ENCODE measurements around the gene TIFAB. TPM values are rescaled to one million over a fixed set of nuclear protein-coding genes. Genes with fewer than 3 reads are reported as not detected.

Gene TIFAB
- total RNA-seq, 2 donors from 2014 or later, result not detected

DNA sequence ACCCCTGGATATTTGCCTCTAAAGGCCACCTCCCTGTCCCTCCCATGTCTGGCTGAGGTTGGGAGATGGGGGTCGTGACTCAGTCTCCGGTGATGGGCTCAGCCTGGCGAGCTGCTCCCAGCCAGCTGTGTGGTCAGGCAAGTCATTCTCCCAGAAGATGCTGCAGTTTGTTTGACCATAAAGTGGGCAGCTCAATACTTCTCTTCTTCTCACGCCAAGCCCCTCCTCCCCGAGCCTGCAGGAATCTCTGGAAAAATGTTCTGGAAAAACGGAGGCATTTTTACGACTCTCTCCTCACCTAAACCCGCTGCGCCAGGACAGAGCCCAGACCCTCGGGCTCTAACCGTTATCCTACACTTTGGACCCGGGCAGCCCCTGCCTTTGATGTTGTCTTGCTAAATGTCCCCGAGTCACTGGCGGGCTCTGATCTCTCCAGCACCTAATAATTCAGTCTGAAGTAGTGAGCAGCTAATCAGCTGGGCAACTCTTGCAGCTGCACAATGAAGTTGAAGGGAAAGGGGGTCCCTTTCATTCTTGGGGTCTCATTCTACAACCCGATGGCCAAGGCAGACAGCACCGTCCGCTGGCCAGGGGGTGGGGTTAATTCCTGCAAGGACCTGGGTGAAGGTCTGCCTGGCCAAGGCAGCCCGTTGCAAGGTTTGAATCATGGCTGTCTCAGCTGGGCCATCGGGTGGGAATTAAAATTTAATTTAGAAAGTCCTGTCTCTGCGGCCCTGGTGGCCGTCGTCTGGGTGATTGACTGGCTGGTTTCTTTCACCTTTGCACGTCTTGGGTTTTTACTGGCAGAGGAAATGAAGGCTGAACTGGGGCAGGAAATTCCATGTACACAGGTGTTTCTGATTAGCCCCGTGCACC, 17.3 kb downstream of the TIFAB start:
- peak; percentile 60 for DNase-seq (ENCODE audit: low spot score)
- intact Hi-C loops (cut with DNase I), result no loop called here

DNA sequence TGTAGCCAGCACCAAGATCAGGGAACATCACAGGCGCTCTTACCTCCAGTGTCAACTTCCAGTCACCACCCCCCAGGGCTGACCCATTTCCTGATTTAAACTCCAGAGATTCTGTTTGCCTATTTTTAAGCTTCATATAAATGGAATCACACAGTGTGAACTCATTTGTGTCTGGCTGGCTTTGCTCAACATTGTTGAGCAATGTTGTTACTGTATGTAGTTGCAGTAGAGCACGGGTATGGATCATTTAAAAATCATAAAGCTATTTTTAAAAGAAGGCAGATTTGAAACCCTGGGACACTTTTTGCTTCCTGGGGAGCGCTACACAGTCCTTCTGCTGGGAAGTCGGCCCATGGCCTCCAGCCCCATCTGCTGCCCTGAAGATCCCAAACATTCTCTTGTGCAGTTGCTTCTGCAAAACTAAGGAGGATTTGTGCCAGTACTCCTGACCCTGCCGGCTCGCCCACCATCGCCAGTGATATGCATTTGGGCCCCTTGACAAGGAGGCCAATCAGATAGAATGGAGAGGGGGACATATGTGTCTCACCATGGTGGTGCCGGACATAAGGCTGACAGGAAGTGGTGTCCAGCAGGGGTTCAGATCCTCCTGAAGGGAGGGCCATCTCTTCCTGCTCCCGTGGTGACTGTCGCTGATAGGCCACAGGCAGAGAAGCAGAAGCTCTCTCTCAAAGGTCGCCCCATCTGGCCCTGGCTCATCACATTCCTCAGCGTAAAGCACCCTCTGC, 18.3 kb downstream of the TIFAB start:
- intact Hi-C loops (cut with DNase I), result no loop called here
- peak; percentile 70 for DNase-seq (ENCODE audit: low spot score)

DNA sequence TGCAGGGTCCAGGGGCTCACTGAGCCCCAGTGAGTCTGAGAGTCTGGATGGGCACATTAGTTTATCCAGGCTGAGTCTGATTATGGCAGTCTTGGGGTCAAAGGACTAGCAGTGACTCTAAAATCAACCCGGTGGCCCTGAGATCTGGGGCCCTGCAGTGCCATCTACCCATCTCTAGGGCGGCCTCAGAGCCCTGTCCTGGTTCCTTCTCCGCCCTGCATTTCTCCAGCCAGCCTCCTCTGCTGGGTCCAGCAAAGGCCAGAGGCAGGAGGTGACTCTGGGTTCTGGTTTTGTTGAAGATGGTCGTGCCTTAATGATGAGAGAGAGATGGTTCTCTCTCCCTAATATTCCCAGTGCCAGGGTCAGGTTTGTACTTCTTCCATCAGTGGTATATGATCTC, 20.0 kb downstream of the TIFAB start:
- no peak for DNase-seq (ENCODE audit: low spot score)
- intact Hi-C loops (cut with DNase I), result no loop called here

DNA sequence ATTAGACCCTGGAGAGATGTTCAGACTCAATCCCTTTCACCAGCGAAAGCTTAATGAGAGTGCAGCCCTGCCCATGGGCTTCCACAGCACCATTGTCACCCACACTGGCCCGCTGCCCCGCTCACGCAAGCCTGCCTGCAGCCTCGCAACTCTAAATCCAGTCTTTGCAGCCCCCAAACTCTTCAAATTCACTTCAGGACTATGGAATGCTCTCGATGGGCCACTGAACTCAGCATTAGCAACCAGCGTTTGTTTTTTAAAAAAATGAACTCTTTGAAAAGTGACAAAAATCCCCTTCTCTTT, 22.1 kb downstream of the TIFAB start:
- intact Hi-C loops (cut with DNase I), result no loop called here

DNA sequence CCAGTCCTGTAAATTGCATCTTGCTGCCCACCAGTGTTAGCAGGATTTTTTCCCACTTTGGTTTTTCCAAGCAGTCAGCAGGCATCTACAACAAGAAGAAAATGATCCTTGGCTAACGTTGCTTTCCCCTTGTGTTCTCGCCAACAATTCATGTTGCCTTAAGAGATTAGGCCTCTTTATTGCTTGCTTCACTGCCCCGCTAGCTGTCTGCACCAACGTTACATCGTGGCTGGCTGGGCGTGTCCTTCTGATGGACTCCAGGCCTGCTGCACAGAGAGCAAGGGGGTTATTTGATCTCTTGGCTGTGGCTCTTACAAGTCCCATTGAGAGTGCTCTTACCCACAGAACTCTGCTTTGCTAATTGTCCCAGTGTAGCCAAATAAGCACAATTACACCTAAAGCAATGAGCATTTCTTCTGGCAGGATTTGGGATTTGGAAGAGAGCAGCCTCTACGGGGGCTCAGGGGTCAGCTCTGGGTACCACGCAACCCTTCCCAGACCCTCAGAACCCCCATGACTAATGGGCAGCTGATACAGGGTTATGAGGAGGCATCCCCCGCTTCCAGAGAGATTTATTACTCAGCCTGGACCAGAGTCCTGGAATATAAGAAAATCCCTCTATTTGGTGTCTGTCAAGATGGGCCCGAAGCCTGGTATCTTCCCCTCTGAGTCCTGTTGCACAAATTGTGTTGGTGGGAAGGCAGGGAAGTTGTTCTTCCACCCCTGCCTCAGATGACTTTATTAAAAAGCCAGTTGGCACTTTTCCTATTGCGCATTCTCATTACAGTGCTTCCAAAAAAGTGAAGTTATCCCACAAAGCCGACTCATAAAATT, 22.6 kb downstream of the TIFAB start:
- intact Hi-C loops (cut with DNase I), result no loop called here
- peak; percentile 81 for DNase-seq (ENCODE audit: low spot score)

More for the DNA sequence above, 22.1 kb downstream of the TIFAB start:
- DNase-seq (ENCODE audit: low spot score), result peak; percentile 69

- intact Hi-C loops (cut with DNase I), result no loop called here
- DNase-seq (ENCODE audit: low spot score), result no peak
Measured at GRCh38 chr5:135428586-135428985, 23.6 kb downstream of the TIFAB start.

DNA sequence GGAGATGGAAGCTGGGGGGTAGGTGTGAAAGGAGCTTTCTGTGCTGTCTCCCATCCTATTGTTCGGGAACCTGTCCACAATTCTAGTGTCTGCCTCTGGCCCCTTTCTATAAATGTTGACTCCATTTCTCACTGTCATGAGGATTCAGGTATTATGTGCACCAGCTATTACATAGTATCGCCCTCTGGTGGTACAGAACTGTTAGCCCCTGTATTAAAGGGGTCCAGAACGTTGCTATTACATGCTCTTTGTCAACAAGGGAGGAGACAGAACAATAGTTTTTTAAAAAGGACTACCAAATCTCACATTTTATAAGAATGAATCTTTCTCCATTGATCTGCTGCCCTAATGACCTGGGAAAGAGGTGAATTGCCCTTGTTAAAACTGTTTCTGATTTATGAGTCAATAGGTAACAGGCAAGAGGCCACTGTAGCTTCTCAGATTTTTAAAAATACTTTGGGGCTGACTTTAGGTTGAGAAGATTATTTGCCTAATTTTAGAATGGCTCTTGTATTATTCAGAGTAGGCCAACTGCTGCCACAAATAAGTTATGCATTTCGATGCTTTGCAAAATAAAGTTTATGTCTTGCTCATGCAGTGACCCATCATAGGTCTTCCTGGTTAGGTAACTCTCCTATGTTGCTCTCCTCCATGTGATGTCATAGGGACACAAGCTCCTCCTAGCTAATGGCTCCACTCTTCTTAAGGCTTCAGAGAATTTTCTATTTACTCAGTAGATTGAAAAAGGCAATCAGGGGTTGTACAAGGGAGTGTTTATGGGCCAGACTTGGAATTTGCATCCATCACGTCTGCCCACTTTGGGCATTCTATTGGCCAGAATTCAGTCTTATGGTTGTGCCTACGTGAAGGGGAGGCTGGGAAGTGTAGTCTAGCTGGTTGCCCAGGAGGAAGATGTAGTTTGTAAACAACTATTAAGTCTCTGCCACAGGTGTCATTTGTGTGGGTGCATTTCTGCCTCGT, 25.8 kb downstream of the TIFAB start:
- DNase-seq (ENCODE audit: low spot score), result no peak
- intact Hi-C loops (cut with DNase I), result no loop called here

- no peak for DNase-seq (ENCODE audit: low spot score)
Measured at GRCh38 chr5:135425641-135426040, 26.5 kb downstream of the TIFAB start.

DNA sequence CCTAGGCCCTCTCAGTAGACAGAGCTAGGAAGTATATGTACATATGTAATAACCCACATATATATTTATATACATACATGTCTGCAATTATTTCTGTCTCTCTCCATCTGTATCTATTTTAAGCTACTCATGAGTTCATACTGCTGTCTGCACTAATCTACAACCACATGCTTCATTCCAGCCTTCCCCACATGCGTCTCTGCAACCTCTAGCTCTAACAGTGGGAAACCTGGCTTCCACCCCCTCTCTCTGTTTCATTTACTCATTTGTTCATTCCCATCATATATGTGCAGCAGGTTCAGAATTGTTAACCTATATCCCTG, 28.3 kb downstream of the TIFAB start:
- intact Hi-C loops (cut with DNase I), result no loop called here
- DNase-seq (ENCODE audit: low spot score), result no peak

More at GRCh38 chr5:135425641-135426040, 26.5 kb downstream of the TIFAB start:
- intact Hi-C loops (cut with DNase I), result no loop called here

DNA sequence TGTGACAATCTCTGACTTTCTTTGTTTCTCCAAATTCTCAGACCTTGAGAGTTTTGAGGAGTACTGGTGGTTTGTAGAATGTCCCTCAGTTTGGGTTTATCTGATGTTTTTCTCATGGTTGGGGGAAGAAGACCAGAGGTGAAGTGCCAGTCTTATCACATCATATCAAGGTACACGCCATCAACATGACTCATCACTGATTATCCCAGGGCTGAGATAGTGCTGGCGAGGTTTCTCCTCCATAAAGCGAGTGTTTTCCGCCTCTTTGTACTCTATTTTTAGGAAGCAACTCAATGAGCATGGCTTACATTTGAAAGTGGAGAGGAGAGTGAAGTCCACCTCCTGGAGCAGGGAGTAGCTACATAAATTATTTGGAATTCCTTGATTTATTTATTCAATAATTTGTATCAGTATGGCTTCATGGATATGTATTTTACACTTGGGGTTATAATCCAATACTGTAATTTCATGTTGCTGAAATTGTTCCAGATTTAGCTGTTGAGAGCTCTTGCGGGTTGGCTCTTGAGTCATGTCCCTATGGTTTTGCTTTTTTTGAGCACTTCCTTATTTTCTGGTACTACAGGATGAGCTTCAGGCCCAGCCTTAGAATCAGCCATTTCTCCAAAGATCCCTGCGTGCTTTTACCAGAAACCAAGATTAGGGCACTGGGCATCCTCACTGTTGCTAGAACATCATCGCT, 28.9 kb downstream of the TIFAB start:
- intact Hi-C loops (cut with DNase I), result no loop called here
- DNase-seq (ENCODE audit: low spot score), result no peak

DNA sequence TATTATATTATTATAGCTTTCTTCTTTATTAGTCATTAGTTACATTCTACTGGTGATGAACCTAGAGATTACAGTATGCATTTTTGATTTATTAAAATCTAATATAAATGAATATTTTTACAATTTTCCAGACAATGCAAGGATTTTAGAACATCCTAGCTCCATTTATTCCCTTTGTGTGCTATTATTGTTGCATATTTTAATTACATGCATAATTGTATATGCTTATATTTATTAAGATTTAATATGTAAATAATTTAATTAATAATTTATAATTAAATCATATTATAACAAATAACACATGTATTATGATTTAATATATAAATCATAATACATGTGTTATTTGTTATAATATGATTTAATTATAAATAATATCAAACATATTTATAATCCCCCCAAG, 29.7 kb downstream of the TIFAB start:
- intact Hi-C loops (cut with DNase I), result no loop called here
- DNase-seq (ENCODE audit: low spot score), result no peak

- intact Hi-C loops (cut with DNase I), result no loop called here
- no peak for DNase-seq (ENCODE audit: low spot score)
Measured at GRCh38 chr5:135417083-135417482, 35.1 kb downstream of the TIFAB start.

DNA sequence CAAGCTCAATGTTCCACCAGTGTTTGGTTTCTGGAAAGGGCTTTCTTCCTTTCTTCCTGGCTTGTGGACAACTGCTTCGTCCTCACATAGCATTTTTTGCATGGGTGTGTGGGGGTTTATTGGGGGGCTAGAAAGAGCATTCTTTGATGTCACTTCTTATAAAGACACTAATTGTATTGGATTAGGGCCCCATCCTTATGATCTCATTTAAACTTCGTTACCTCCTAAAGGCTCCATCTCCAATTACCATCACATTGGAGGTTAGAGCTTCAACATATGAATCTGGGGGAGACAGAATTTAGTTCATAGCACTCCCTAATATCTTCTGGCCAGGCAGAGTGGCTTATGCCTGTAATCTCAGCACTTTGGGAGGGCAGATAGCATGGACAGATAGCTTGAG, 47.1 kb downstream of the TIFAB start:
- intact Hi-C loops (cut with DNase I), result no loop called here
- DNase-seq (ENCODE audit: low spot score), result no peak

GRCh38 chr5:135402031-135402430, 50.1 kb downstream of the TIFAB start:
- DNase-seq (ENCODE audit: low spot score), result no peak
- intact Hi-C loops (cut with DNase I), result no loop called here

- no peak for DNase-seq (ENCODE audit: low spot score)
- intact Hi-C loops (cut with DNase I), result no loop called here
Measured at GRCh38 chr5:135400866-135401265, 51.3 kb downstream of the TIFAB start.

DNA sequence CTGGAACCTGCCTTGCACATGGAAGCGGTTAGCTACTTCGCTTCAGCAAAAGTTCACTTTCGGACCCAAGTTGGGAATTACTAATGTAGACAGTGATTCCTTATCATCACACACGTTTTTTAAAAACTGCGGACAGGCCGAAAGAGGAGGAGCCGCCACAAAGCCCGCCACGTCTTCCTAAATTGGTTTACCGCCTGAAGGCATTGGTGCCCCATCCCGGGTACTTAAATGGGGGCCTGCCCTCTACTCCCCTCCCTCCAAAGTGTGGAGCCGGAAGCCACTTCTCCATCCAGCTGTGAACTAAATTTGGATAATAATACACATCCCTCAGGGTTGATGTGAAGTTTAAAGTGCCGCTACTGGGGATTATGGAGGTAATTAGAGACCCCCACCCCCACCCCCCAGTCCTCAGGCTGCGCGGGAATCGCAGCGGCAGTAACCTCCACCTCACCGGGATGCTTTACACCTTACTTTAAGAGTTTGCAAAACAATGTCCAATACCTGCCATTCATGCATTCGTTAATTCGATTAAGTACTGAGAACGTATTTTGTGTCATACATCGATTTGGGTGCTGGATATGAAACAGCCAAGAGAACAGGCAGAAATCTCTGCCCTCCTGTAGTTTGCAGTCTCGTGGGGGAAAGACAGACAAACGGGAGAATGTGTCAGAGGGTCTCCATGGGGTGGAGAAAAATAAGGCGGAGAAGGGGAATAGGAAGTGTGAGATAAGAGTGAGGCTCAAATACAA, 52.2 kb downstream of the TIFAB start:
- DNase-seq (ENCODE audit: low spot score), result no peak
- intact Hi-C loops (cut with DNase I), result no loop called here

DNA sequence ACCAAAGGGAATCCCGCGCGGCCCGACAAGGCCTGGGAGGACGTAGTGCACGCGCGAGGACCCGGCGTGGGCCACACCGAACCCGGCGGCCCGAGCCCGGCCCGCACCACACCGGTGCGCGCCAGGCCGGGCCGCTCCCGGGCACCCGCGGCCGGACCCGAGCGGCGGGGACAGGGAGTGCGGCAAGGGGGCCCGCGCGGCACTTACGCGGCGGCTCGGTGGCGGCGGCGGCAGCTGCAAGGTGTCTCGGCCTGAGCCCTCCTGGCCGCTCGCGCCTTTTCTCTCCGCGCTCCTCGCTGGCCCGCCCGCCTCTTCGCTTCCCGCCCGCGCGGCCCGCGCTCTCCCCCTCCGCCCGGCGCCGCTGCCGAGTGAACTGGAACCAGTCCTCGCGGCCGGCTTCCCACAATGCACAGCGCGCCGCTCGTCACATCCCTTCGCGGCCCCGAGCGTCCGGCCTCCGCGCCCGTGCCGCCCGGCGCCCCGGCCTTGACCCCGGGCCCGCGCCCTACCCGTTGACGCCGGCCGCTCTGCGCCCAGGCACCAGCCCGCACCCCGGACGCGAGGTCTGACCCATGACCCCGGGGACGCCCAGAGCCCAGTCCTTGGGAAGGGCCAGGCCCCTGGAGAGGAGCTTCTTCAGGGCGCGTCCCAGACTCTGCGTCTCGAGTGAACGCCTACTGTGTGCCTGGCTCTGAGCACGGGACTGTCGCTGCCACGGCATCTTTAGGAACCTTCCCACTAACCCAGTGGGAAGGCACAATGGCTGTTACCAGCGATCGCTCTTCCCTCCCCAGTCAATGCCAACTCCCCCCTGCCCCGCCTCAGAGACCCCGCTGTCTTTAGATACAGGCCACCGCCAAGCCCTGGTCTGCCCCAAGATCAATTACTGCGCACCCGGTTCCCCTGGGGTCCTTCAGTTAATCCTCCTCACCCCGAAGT, 53.0 kb downstream of the TIFAB start, which contains the start of gene MACROH2A1:
Gene MACROH2A1 (minus strand): TSS at position 377 of the 939 bp plus-strand sequence. CDS start 10,138 bp downstream, outside the sequence.
- peak; percentile 97 for DNase-seq (ENCODE audit: low spot score)
- intact Hi-C loops (cut with DNase I), result no loop called here

Measured in posterior vena cava (tissue), 2 donors.